HepG2 (cell line): ENCODE results near the gene RNF182. TPM values are rescaled to one million over a fixed set of nuclear protein-coding genes. Genes with fewer than 3 reads are reported as not detected.

ENCODE experiments used
- ATAC-seq: fragments of 200-7000 bp; cut with Tn5 transposase; 3 replicates; pipeline ENCODE4 v1.9.1; 2020; ENCODE audit warnings: mild to moderate bottlenecking, moderate library complexity
- BruUV-seq: library from RNA; stranded (reverse); fragments of 400-500 nt; replicated peaks from 2 replicates; lab custom pipeline; 2021; lab: Mats Ljungman, UMichigan
- CTCF ChIA-PET: fragments of 300-600 bp; formaldehyde crosslinking; extraction: SDS; loops from one replicate; lab custom pipeline; 2021; ENCODE audit warnings: low total read pairs, inconsistent platforms, low intra/inter-chr PET ratio; lab: Yijun Ruan, JAX
- POLR2A ChIA-PET: fragments of 350-600 bp; sonication (Branson Sonifier 250); formaldehyde crosslinking; loops from one replicate; lab custom pipeline; 2020; ENCODE audit warnings: antibody characterized with exemption, inconsistent platforms; lab: Yijun Ruan, JAX
- DNase-seq: peaks from one replicate; pipeline ENCODE4 v3.0.0-alpha.2; 2015; ENCODE audit warnings: low spot score
- FAIRE-seq: peaks from 3 replicates; lab custom pipeline; 2011; peaks lifted over from hg19 to GRCh38; lab: Jason Lieb, UNC
- H2AFZ ChIP-seq: one replicate; pipeline ENCODE4 v1.6.1; 2011; ENCODE audit warnings: low read length, inconsistent platforms
- H3K27ac ChIP-seq: fragments of 300-600 bp; 3 replicates; pipeline ENCODE4 v1.8.0; 2011; ENCODE audit warnings: mixed run types, mild to moderate bottlenecking, mixed read lengths, low read length, inconsistent platforms; ENCODE audit not compliant: insufficient read depth; ENCODE audit errors: extremely low read length
- H3K27me3 ChIP-seq, 2 experiments: fragments of 200-600 bp in 1 of 2; 2 replicates in 1 of 2; 3 replicates in 1 of 2; pipeline versions ENCODE4 v1.6.0 to v1.8.0; 2011; ENCODE audit warnings: low read length in 2 of 2, mild to moderate bottlenecking in 2 of 2, moderate library complexity in 2 of 2, inconsistent platforms in 1 of 2; ENCODE audit not compliant: insufficient read depth in 2 of 2, control insufficient read depth in 1 of 2
- H3K36me3 ChIP-seq, 2 experiments: fragments of 200-600 bp in 1 of 2; replicated peaks in 1 of 2; 2 replicates in 1 of 2; 3 replicates in 1 of 2; pipeline versions ENCODE4 v1.5.1 to v1.8.0; 2011; ENCODE audit warnings: low read length in 2 of 2, inconsistent platforms in 1 of 2; ENCODE audit not compliant: insufficient read depth in 2 of 2, control insufficient read depth in 1 of 2
- H3K4me1 ChIP-seq: 2 replicates; pipeline ENCODE4 v1.5.1; 2012; ENCODE audit warnings: low read length, inconsistent platforms; ENCODE audit not compliant: insufficient read depth
- H3K4me2 ChIP-seq: 2 replicates; pipeline ENCODE4 v1.6.0; 2011; ENCODE audit warnings: low read depth, low read length, inconsistent platforms
- H3K4me3 ChIP-seq, 3 experiments: fragments of 200-600 bp in 1 of 3; sonication (generic), shearing (Covaris generic) in 1 of 3; replicated peaks in 1 of 3; 2 replicates each; pipeline ENCODE4 v1.5.1; 2011 to 2016; ENCODE audit warnings: low read length in 3 of 3, inconsistent platforms in 2 of 3, low read depth in 2 of 3, mild to moderate bottlenecking in 2 of 3, control low read depth in 1 of 3, mixed read lengths in 1 of 3; ENCODE audit not compliant: insufficient read depth in 1 of 3
- H3K79me2 ChIP-seq: one replicate; pipeline ENCODE4 v1.6.1; 2011; ENCODE audit warnings: low read length, inconsistent platforms; ENCODE audit not compliant: insufficient read depth
- H3K9ac ChIP-seq: 2 replicates; pipeline ENCODE4 v1.6.0; 2011; ENCODE audit warnings: mild to moderate bottlenecking, low read depth, low read length, inconsistent platforms; ENCODE audit not compliant: insufficient read depth
- H3K9me3 ChIP-seq: 2 replicates; pipeline ENCODE4 v1.5.1; 2012; ENCODE audit warnings: mild to moderate bottlenecking, low read length
- H4K20me1 ChIP-seq: 2 replicates; pipeline ENCODE4 v1.6.0; 2011; ENCODE audit warnings: inconsistent platforms, mild to moderate bottlenecking, low read length, moderate library complexity; ENCODE audit not compliant: insufficient read depth
- HMG20A ChIP-seq: IDR thresholded peaks from 2 replicates; pipeline ENCODE4 v1.6.1; 2016; ENCODE audit warnings: borderline replicate concordance
- HOXA9 ChIP-seq: sonication (generic); formaldehyde crosslinking; IDR thresholded peaks from 2 replicates; pipeline ENCODE4 v1.8.1; 2022; ENCODE audit warnings: missing genetic modification reagents, mild to moderate bottlenecking, moderate library complexity, borderline replicate concordance
- MIER3 ChIP-seq: IDR thresholded peaks from 2 replicates; pipeline ENCODE4 v1.6.1; 2016; ENCODE audit warnings: missing compliant biosample characterization, borderline replicate concordance
- SRF ChIP-seq: IDR thresholded peaks from 2 replicates; pipeline ENCODE4 v1.6.1; 2011; ENCODE audit warnings: mild to moderate bottlenecking, low read depth, low read length, moderate library complexity
- ZNF3 ChIP-seq: IDR thresholded peaks from 2 replicates; pipeline ENCODE4 v1.7.0; 2017; ENCODE audit warnings: inconsistent platforms
- ZNF644 ChIP-seq: IDR thresholded peaks from 2 replicates; pipeline ENCODE4 v1.6.1; 2016; ENCODE audit warnings: low read depth
- ZNF652 ChIP-seq: IDR thresholded peaks from 2 replicates; pipeline ENCODE4 v1.6.1; 2016; ENCODE audit warnings: low read depth, borderline replicate concordance
- WGBS: methylation state at CpG from one replicate; pipeline ENCODE4 v1.1.6; 2017; ENCODE audit warnings: low lambda C conversion rate; 5-methylcytosine and 5-hydroxymethylcytosine counted together
- in situ Hi-C: cut with HindIII; loops from 2 replicates; pipeline ENCODE4 v1.10.0; 2017; ENCODE audit warnings: low pct_unique_long_range_greater_than_20kb; ENCODE audit not compliant: extremely low pct_ligation_motif_present
- intact Hi-C: fragments of 100-400 bp; cut with micrococcal nuclease; formaldehyde crosslinking; loops from one replicate; pipeline ENCODE4 v1.10.0; 2022; ENCODE audit not compliant: unreplicated experiment
- polyA plus RNA-seq, 8 experiments: library from polyadenylated mRNA; depleted of rRNA in 3 of 8; stranded (reverse) in 7 of 8; unstranded in 1 of 8; fragments of >200 nt; fragmentation: Illumina TruSeq in 4 of 8; extraction: Trizol in 4 of 8; gene quantifications; 2 replicates each; pipeline versions ENCODE4 v1.2.1 to v1.2.3, GENCODE V29; 2011 to 2016; ENCODE audit warnings: low read depth in 4 of 8, missing spikeins in 1 of 8, mixed read lengths in 1 of 8; ENCODE audit not compliant: insufficient read depth in 1 of 8
- total RNA-seq, 5 experiments: library from RNA; depleted of rRNA; stranded (reverse); fragments of >200 nt; fragmentation: Illumina TruSeq; extraction: Trizol; gene quantifications; 2 replicates each; pipeline ENCODE4 v1.2.3, GENCODE V29; 2016; ENCODE audit warnings: low read depth in 1 of 5
- TF ChIP-seq, protein P1 (sequence below): sonication (generic); formaldehyde crosslinking; IDR thresholded peaks from 2 replicates; pipeline ENCODE4 v1.4.0; 2020; ENCODE audit warnings: missing genetic modification reagents, borderline replicate concordance
- TF ChIP-seq, protein P2 (sequence below): sonication (generic); formaldehyde crosslinking; IDR thresholded peaks from one replicate; pipeline ENCODE4 v1.5.1; 2020; ENCODE audit warnings: mild to moderate bottlenecking, missing genetic modification reagents; ENCODE audit errors: not compliant biosample characterization
- TF ChIP-seq, protein P3 (sequence below): sonication (generic); formaldehyde crosslinking; IDR thresholded peaks from 2 replicates; pipeline ENCODE4 v1.4.0; 2020; ENCODE audit warnings: mild to moderate bottlenecking, missing genetic modification reagents, borderline replicate concordance

The RNF182 gene
- total and polyA plus RNA-seq, 2 of the 13 experiments (the other 11 are each of a cell fraction or from before 2014, with no cell fraction given) = not detected

DNA sequence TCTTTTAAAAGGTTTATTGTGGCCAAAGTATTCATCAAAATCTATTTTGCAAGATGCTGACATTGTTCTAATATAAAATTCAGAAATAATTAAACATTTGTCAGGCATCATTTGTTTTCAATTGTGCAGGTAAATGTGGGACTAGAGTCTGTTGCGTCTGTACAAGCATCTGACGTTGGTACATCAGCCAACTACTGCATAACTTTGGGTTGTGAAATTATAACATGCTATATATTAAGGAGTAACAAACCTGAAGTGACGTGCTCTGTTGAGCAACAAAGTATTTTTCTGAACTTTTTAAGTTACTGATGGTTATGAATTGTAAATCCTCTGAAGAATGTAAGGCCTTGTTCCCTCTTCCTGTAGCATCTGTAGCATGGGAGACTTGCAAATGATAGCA, 66.0 kb downstream of the RNF182 start:
- DNase-seq (no peak), FAIRE-seq (no peak), ATAC-seq (no peak)
- H2AFZ ChIP-seq = no peak overlapping the region
- no peak overlapping the region for H3K4me3 ChIP-seq
- H3K9me3 ChIP-seq = no peaks in the 10 kb centered on the region
- no peak overlapping the region for H3K4me2 ChIP-seq
- intact Hi-C loops = no loop called here
- no peaks in the 10 kb centered on the region for H3K4me1 ChIP-seq
- in situ Hi-C loops = no loop called here
- ChIA-PET CTCF (no interaction called here), POLR2A (no interaction called here)
- H3K27ac ChIP-seq = no peak overlapping the region
- no peaks in the 10 kb centered on the region for H3K36me3 ChIP-seq
- no peak overlapping the region for H3K9ac ChIP-seq
- H3K79me2 ChIP-seq = no peaks in the 10 kb centered on the region
- H4K20me1 ChIP-seq = no peaks in the 10 kb centered on the region
- H3K27me3 ChIP-seq = peaks cover 0 to 21% of the 10 kb centered on the region in 2 experiments; a peak in 3 of 5 replicates
- no TSS peak for BruUV-seq
- WGBS = 13% methylated on average over 3 of the region's 3 CpGs
- TF ChIP-seq ZNF644 (CRISPR knock-in tag) = no peak
- no peak for TF ChIP-seq HOXA9 (CRISPR knock-in tag)
- TF ChIP-seq, protein P1, sequence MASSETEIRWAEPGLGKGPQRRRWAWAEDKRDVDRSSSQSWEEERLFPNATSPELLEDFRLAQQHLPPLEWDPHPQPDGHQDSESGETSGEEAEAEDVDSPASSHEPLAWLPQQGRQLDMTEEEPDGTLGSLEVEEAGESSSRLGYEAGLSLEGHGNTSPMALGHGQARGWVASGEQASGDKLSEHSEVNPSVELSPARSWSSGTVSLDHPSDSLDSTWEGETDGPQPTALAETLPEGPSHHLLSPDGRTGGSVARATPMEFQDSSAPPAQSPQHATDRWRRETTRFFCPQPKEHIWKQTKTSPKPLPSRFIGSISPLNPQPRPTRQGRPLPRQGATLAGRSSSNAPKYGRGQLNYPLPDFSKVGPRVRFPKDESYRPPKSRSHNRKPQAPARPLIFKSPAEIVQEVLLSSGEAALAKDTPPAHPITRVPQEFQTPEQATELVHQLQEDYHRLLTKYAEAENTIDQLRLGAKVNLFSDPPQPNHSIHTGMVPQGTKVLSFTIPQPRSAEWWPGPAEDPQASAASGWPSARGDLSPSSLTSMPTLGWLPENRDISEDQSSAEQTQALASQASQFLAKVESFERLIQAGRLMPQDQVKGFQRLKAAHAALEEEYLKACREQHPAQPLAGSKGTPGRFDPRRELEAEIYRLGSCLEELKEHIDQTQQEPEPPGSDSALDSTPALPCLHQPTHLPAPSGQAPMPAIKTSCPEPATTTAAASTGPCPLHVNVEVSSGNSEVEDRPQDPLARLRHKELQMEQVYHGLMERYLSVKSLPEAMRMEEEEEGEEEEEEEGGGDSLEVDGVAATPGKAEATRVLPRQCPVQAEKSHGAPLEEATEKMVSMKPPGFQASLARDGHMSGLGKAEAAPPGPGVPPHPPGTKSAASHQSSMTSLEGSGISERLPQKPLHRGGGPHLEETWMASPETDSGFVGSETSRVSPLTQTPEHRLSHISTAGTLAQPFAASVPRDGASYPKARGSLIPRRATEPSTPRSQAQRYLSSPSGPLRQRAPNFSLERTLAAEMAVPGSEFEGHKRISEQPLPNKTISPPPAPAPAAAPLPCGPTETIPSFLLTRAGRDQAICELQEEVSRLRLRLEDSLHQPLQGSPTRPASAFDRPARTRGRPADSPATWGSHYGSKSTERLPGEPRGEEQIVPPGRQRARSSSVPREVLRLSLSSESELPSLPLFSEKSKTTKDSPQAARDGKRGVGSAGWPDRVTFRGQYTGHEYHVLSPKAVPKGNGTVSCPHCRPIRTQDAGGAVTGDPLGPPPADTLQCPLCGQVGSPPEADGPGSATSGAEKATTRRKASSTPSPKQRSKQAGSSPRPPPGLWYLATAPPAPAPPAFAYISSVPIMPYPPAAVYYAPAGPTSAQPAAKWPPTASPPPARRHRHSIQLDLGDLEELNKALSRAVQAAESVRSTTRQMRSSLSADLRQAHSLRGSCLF (CRISPR knock-in tag) = no peak
- no peak for TF ChIP-seq ZNF3 (CRISPR knock-in tag)
- TF ChIP-seq, protein P2, sequence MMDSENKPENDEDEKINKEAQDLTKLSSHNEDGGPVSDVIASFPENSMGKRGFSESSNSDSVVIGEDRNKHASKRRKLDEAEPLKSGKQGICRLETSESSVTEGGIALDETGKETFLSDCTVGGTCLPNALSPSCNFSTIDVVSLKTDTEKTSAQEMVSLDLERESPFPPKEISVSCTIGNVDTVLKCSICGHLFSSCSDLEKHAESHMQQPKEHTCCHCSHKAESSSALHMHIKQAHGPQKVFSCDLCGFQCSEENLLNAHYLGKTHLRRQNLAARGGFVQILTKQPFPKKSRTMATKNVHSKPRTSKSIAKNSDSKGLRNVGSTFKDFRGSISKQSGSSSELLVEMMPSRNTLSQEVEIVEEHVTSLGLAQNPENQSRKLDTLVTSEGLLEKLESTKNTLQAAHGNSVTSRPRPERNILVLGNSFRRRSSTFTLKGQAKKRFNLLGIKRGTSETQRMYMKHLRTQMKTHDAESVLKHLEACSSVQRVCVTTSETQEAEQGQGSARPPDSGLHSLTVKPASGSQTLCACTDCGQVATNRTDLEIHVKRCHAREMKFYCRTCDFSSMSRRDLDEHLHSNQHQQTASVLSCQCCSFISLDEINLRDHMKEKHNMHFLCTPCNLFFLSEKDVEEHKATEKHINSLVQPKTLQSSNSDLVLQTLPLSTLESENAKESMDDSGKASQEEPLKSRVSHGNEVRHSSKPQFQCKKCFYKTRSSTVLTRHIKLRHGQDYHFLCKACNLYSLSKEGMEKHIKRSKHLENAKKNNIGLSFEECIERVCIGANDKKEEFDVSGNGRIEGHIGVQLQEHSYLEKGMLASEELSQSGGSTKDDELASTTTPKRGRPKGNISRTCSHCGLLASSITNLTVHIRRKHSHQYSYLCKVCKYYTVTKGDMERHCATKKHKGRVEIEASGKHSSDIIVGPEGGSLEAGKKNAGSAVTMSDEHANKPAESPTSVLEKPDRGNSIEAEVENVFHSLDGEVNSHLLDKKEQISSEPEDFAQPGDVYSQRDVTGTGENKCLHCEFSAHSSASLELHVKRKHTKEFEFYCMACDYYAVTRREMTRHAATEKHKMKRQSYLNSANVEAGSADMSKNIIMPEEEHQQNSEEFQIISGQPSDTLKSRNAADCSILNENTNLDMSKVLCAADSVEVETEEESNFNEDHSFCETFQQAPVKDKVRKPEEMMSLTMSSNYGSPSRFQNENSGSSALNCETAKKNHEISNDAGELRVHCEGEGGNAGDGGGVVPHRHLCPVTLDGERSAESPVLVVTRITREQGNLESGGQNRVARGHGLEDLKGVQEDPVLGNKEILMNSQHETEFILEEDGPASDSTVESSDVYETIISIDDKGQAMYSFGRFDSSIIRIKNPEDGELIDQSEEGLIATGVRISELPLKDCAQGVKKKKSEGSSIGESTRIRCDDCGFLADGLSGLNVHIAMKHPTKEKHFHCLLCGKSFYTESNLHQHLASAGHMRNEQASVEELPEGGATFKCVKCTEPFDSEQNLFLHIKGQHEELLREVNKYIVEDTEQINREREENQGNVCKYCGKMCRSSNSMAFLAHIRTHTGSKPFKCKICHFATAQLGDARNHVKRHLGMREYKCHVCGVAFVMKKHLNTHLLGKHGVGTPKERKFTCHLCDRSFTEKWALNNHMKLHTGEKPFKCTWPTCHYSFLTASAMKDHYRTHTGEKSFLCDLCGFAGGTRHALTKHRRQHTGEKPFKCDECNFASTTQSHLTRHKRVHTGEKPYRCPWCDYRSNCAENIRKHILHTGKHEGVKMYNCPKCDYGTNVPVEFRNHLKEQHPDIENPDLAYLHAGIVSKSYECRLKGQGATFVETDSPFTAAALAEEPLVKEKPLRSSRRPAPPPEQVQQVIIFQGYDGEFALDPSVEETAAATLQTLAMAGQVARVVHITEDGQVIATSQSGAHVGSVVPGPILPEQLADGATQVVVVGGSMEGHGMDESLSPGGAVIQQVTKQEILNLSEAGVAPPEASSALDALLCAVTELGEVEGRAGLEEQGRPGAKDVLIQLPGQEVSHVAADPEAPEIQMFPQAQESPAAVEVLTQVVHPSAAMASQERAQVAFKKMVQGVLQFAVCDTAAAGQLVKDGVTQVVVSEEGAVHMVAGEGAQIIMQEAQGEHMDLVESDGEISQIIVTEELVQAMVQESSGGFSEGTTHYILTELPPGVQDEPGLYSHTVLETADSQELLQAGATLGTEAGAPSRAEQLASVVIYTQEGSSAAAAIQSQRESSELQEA (CRISPR knock-in tag) = no peak
- no peak for TF ChIP-seq MIER3 (CRISPR knock-in tag)
- TF ChIP-seq, protein P3, sequence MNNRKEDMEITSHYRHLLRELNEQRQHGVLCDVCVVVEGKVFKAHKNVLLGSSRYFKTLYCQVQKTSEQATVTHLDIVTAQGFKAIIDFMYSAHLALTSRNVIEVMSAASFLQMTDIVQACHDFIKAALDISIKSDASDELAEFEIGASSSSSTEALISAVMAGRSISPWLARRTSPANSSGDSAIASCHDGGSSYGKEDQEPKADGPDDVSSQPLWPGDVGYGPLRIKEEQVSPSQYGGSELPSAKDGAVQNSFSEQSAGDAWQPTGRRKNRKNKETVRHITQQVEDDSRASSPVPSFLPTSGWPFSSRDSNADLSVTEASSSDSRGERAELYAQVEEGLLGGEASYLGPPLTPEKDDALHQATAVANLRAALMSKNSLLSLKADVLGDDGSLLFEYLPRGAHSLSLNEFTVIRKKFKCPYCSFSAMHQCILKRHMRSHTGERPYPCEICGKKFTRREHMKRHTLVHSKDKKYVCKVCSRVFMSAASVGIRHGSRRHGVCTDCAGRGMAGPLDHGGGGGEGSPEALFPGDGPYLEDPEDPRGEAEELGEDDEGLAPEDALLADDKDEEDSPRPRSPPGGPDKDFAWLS (CRISPR knock-in tag) = no peak
- no peak for TF ChIP-seq SRF
- TF ChIP-seq HMG20A (CRISPR knock-in tag) = no peak
- TF ChIP-seq ZNF652 = no peak
